A673 (cell line): ENCODE data around the gene WFDC6. TPM values are rescaled to one million over a fixed set of nuclear protein-coding genes. Genes with fewer than 3 reads are reported as not detected.

Experiments
- BruUV-seq: library from RNA; stranded (reverse); fragments of 400-500 nt; replicated peaks from 2 replicates; lab custom pipeline; 2021; lab: Mats Ljungman, UMichigan
- CTCF ChIA-PET: fragments of 300-600 bp; sonication (Branson Sonifier 250); formaldehyde crosslinking; loops from one replicate; lab custom pipeline; 2022; ENCODE audit warnings: antibody characterized with exemption; lab: Charles Lee
- POLR2A ChIA-PET: fragments of 300-600 bp; sonication (Branson Sonifier 250); formaldehyde crosslinking; loops from one replicate; lab custom pipeline; 2022; ENCODE audit warnings: antibody characterized with exemption; ENCODE audit not compliant: low non-redundant PET; lab: Charles Lee
- DNase-seq: peaks from one replicate; pipeline ENCODE4 v3.0.0-alpha.2; 2015; ENCODE audit warnings: low spot score
- H3K27ac ChIP-seq: fragments of 200-600 bp; sonication (generic); 2 replicates; pipeline ENCODE4 v1.5.1; 2016; ENCODE audit warnings: mixed run types, low read depth, mild to moderate bottlenecking, mixed read lengths, antibody characterized with exemption, low read length; ENCODE audit not compliant: poor library complexity, severe bottlenecking
- H3K27me3 ChIP-seq: fragments of 200-600 bp; sonication (generic); replicated peaks from 2 replicates; pipeline ENCODE4 v1.6.1; 2017; ENCODE audit warnings: mixed run types, low read depth, mild to moderate bottlenecking, mixed read lengths, antibody characterized with exemption, low read length; ENCODE audit not compliant: insufficient read depth, poor library complexity
- H3K36me3 ChIP-seq: fragments of 200-600 bp; sonication (generic); 2 replicates; pipeline ENCODE4 v1.6.1; 2016; ENCODE audit warnings: mixed run types, mild to moderate bottlenecking, mixed read lengths, antibody characterized with exemption, low read length; ENCODE audit not compliant: insufficient read depth, poor library complexity, severe bottlenecking
- H3K4me1 ChIP-seq: fragments of 200-600 bp; sonication (generic); 2 replicates; pipeline ENCODE4 v1.6.1; 2017; ENCODE audit warnings: mixed run types, mild to moderate bottlenecking, mixed read lengths, antibody characterized with exemption, low read length; ENCODE audit not compliant: insufficient read depth, poor library complexity, severe bottlenecking
- H3K4me3 ChIP-seq: fragments of 200-600 bp; sonication (generic); 2 replicates; pipeline ENCODE4 v1.5.1; 2016; ENCODE audit warnings: low read depth, mixed run types, mild to moderate bottlenecking, mixed read lengths, low read length; ENCODE audit not compliant: poor library complexity, severe bottlenecking
- H3K9me3 ChIP-seq: fragments of 200-600 bp; sonication (generic); 2 replicates; pipeline ENCODE4 v1.6.1; 2016; ENCODE audit warnings: mixed run types, low read depth, mild to moderate bottlenecking, mixed read lengths, antibody characterized with exemption, low read length; ENCODE audit not compliant: poor library complexity, severe bottlenecking
- CTCF ChIP-seq: fragments of 300-800, 200-600 bp; sonication (generic); conservative IDR thresholded peaks from 2 replicates; pipeline ENCODE4 v1.5.1; 2017; ENCODE audit warnings: low read depth, mild to moderate bottlenecking, antibody characterized with exemption, low read length, moderate library complexity, mixed read lengths
- EZH2 ChIP-seq: fragments of 200-600 bp; sonication (generic); IDR thresholded peaks from 2 replicates; pipeline ENCODE4 v1.6.1; 2017; ENCODE audit warnings: borderline replicate concordance, low read depth, mild to moderate bottlenecking, mixed read lengths, antibody characterized with exemption, low read length; ENCODE audit not compliant: poor library complexity, severe bottlenecking
- intact Hi-C: fragments of 100-400 bp; cut with micrococcal nuclease; formaldehyde crosslinking; loops from one replicate; pipeline ENCODE4 v1.10.0; 2022; ENCODE audit not compliant: unreplicated experiment
- total RNA-seq: library from RNA; stranded (reverse); gene quantifications from 2 replicates; pipeline ENCODE4 v1.2.3, GENCODE V29; 2021

Gene WFDC6
- total RNA-seq, 1 experiment from 2014 or later, result not detected

DNA sequence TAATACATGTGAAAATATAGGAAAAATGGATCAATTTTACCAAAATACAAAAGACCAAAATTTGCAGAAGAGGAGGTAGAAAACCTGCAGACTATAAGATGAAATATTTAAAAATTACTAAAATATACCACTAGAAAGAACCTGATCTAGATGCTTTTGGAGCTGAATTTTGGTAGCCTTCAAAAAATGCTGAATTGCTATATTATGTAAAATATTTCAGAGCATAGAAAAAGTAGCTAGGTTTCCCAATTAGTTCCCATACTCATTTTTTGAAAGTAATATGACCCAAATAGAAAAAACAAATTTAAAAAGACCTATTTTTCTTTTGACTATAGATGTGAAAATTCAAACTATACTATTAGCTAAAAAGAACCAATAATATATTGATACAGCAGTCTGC, 11.5 kb upstream of the WFDC6 start:
- no TSS peak for BruUV-seq
- peaks cover 25% of the 10 kb centered on the region for H3K27me3 ChIP-seq
- no peak overlapping the region for H3K4me3 ChIP-seq
- ChIA-PET CTCF (no interaction called here), POLR2A (no interaction called here)
- no peaks in the 10 kb centered on the region for H3K9me3 ChIP-seq
- TF ChIP-seq EZH2, result no peak
- TF ChIP-seq CTCF, result no peak
- intact Hi-C loops, result no loop called here
- no peak overlapping the region for H3K27ac ChIP-seq
- H3K36me3 ChIP-seq, result no peaks in the 10 kb centered on the region
- no peak for DNase-seq
- no peaks in the 10 kb centered on the region for H3K4me1 ChIP-seq

GRCh38 chr20:45548410-45548809, 9.1 kb upstream of the WFDC6 start:
- TF ChIP-seq CTCF, result no peak
- no peak for TF ChIP-seq EZH2
- BruUV-seq, result no TSS peak
- H3K36me3 ChIP-seq, result no peaks in the 10 kb centered on the region
- H3K4me1 ChIP-seq, result no peaks in the 10 kb centered on the region
- no peaks in the 10 kb centered on the region for H3K9me3 ChIP-seq
- H3K27me3 ChIP-seq, result peaks cover 42% of the 10 kb centered on the region
- intact Hi-C loops, result no loop called here
- POLR2A ChIA-PET, result no interaction called here
- CTCF ChIA-PET, result no interaction called here
- no peak overlapping the region for H3K27ac ChIP-seq
- no peak for DNase-seq
- no peak overlapping the region for H3K4me3 ChIP-seq

- no peaks in the 10 kb centered on the region for H3K36me3 ChIP-seq
- CTCF ChIA-PET, result interaction anchor here (1.6 kb wide), 1 partner anchor 224 kb away, joined by 4 read pairs; no protein-coding TSS in a partner anchor
- no peak for DNase-seq
- H3K4me1 ChIP-seq, result no peaks in the 10 kb centered on the region
- no peak for TF ChIP-seq CTCF
- TF ChIP-seq EZH2, result no peak
- H3K9me3 ChIP-seq, result no peaks in the 10 kb centered on the region
- POLR2A ChIA-PET, result no interaction called here
- H3K4me3 ChIP-seq, result no peak within 1 kb of the TSS
- no peak within 1 kb of the TSS for H3K27ac ChIP-seq
- peaks cover 47% of the 10 kb centered on the region for H3K27me3 ChIP-seq
- BruUV-seq, result no TSS peak
- intact Hi-C loops, result loop anchor here (2.0 kb wide), 1 partner anchor 224 kb away; no protein-coding TSS in a partner anchor
Measured at GRCh38 chr20:45547206-45547770, 8.0 kb upstream of the WFDC6 start, which contains the start of gene EPPIN. EPPIN (minus strand) TSS chr20:45547401; CDS start chr20:45547357, 44 bp downstream.
